ENCODE results near the gene BPIFB3.
"Not testable (repeated sequence)": the region's sequence is repeated elsewhere in the genome, so short reads cannot be mapped to it uniquely, and the experiment has no call there.

Gene BPIFB3

DNA sequence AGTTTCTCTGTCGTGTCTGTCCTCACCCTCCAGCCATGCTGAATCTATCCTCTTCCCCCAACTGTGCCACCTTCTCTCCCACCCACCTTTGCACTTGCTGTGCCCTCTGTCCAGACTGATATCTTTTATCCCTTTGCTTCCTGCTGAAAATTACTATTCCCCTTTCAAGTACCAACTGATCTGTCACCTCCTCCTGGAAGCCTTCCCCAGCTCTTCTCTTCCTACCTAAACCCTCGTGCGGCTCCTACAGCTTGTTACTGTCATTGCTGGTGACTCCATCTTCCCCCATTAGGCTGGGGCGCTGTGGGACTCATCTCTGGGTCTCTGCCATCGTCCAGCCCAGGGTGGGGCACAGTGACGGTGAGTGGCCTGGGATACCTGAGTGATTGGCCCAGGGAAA lies 21.1 kb upstream of the BPIFB3 start:
- H3K27me3 Mint-ChIP-seq: peaks cover 8 to 12% of the 10 kb centered on the region in 2 donors
- H3K4me3 Mint-ChIP-seq: no peak overlapping the region
- ATAC-seq (replicated peaks): no peak
- H3K4me1 Mint-ChIP-seq: no peaks in the 10 kb centered on the region
- peaks cover 6 to 7% of the 10 kb centered on the region in 2 donors for H3K9me3 Mint-ChIP-seq
- H3K36me3 Mint-ChIP-seq: peaks cover 0 to 3% of the 10 kb centered on the region in 2 donors
- no peak overlapping the region for H3K27ac Mint-ChIP-seq
- DNase-seq: no peak

DNA sequence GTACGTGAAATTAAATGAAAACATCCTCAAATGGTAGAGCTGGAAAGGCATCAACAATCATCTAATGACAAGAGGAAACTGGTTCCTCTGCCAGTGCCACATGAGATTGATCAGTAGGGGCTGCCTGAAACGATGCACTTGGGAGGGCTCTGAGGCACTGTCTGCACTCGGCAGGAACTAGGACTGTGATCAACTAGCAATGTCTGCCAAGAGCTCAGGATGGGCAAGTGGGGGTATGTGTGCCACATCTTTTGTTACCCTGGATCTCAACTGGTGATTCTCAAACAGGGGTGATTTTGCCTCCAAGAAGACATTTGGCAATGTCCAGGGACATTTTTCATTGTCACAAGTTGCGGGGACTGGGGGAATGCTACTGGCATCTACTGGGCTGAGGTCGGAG lies 20.3 kb upstream of the BPIFB3 start:
- no peak for ATAC-seq (replicated peaks)
- Mint-ChIP-seq H3K4me3 (no peak overlapping the region), H3K9me3 (peaks cover 7 to 9% of the 10 kb centered on the region in 2 donors), H3K4me1 (no peaks in the 10 kb centered on the region), H3K36me3 (peaks cover 0 to 3% of the 10 kb centered on the region in 2 donors), H3K27me3 (peaks cover 15 to 20% of the 10 kb centered on the region in 2 donors), H3K27ac (no peak overlapping the region)
- DNase-seq: no peak

- ATAC-seq (replicated peaks) (no peak), DNase-seq (no peak)
- H3K4me1 Mint-ChIP-seq: no peaks in the 10 kb centered on the region
- peaks cover 22 to 28% of the 10 kb centered on the region in 2 donors for H3K27me3 Mint-ChIP-seq
- no peak overlapping the region for H3K27ac Mint-ChIP-seq
- H3K36me3 Mint-ChIP-seq: peaks cover 0 to 3% of the 10 kb centered on the region in 2 donors
- H3K9me3 Mint-ChIP-seq: peaks cover 7 to 9% of the 10 kb centered on the region in 2 donors
- H3K4me3 Mint-ChIP-seq: no peak overlapping the region
Measured at GRCh38 chr20:33034115-33034514, 19.6 kb upstream of the BPIFB3 start.

- Mint-ChIP-seq H3K4me1 (no peaks in the 10 kb centered on the region), H3K4me3 (no peak overlapping the region), H3K27me3 (peaks cover 22 to 28% of the 10 kb centered on the region in 2 donors), H3K27ac (no peak overlapping the region), H3K9me3 (peaks cover 7 to 9% of the 10 kb centered on the region in 2 donors), H3K36me3 (peaks cover 0 to 3% of the 10 kb centered on the region in 2 donors)
- DNase-seq: no peak
- ATAC-seq (replicated peaks): no peak
Measured at GRCh38 chr20:33034901-33035492, 18.7 kb upstream of the BPIFB3 start.

- DNase-seq (no peak), ATAC-seq (replicated peaks) (no peak)
- Mint-ChIP-seq H3K27me3 (peaks cover 18 to 24% of the 10 kb centered on the region in 2 donors), H3K4me3 (no peak overlapping the region), H3K9me3 (peaks cover 7 to 9% of the 10 kb centered on the region in 2 donors), H3K27ac (no peak overlapping the region), H3K36me3 (peaks cover 0 to 3% of the 10 kb centered on the region in 2 donors), H3K4me1 (no peaks in the 10 kb centered on the region)
Measured at GRCh38 chr20:33037456-33037855, 16.2 kb upstream of the BPIFB3 start.

DNA sequence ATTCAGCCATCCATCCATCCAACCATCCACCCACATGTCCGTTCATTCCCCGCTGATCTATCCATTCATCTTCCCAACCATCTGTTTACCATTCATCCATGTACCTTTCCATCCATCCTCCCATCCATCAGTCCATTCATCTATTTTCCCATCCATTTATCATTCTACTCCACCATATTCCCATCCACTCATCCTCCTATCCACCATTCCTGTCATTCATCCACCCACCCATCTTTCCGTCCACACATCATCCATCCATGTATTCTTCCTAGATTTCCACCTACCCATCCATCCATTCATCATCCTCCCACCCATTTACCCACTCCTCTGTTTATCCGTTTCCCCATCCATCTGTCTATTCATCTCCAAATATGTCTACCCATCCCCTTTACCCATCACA lies 15.5 kb upstream of the BPIFB3 start:
- Mint-ChIP-seq H3K36me3 (no peaks in the 10 kb centered on the region), H3K27ac (no peak overlapping the region)

DNA sequence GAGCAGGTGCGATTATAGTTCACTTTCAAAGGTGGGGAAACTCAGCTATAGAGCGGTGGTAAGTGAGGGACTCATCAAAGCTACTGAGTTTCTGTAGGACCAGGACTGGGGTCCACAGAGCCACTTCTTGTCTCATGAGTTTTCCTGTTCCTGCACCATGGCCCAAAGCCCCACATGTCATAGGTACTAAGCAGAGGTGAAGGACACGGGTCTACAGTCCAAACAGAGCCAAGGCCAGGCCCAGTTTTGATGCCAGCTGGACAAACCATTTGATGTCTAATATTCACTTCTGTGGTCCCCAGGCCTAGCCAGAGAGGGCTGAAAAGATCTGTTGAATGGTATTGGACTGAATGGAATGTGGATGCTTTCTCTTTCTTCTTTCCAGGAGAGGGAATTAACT lies 11.3 kb upstream of the BPIFB3 start:
- H3K4me3 Mint-ChIP-seq: no peak overlapping the region
- H3K4me1 Mint-ChIP-seq: no peaks in the 10 kb centered on the region
- H3K36me3 Mint-ChIP-seq: no peaks in the 10 kb centered on the region
- DNase-seq (no peak), ATAC-seq (replicated peaks) (no peak)
- peaks cover 18 to 19% of the 10 kb centered on the region in 2 donors for H3K27me3 Mint-ChIP-seq
- peaks cover 11 to 15% of the 10 kb centered on the region in 2 donors for H3K9me3 Mint-ChIP-seq
- H3K27ac Mint-ChIP-seq: no peak overlapping the region

More for the DNA sequence above, 15.5 kb upstream of the BPIFB3 start:
- peaks cover 2 to 4% of the 10 kb centered on the region in 2 donors for H3K9me3 Mint-ChIP-seq
- peaks cover 14 to 17% of the 10 kb centered on the region in 2 donors for H3K27me3 Mint-ChIP-seq
- DNase-seq (no peak), ATAC-seq (replicated peaks) (no peak)
- H3K4me1 Mint-ChIP-seq: no peaks in the 10 kb centered on the region
- no peak overlapping the region for H3K4me3 Mint-ChIP-seq

DNA sequence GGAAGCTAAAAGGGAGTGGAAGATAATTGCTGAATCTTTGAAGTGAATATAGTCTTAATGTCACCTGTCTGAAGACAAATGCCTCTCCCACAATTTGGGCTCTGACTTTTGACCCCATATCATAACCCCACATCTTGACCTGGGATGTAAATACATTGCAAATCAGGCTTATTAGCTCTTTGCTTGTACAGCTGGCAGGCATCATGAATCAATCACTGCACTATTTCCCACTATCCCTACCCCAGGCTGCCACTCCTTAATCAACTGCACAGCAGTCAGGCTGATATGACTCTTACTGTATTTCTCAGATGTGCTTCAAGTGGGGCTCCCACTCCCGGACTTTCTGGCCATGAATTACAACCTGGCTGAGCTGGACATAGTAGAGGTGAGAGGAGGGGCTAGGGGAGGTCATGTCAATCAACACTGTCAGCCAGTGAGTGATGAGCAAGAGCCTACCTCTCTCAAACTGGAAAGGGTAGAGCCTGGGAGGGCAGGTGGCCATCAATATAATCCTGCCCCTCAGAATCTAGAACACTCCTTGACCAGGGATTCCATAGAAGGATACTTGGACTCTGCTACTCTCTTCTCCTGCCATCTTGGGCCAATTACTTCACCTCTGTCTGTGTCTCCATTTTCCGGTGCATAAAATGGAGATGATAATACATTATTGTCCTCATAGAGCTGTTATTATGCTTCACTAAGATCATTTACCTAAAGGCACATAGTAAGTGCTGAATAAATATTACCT lies 10.5 kb upstream of the BPIFB3 start:
- Mint-ChIP-seq H3K27me3 (peaks cover 14 to 16% of the 10 kb centered on the region in 2 donors), H3K9me3 (peaks cover 11 to 14% of the 10 kb centered on the region in 2 donors), H3K4me3 (no peak overlapping the region), H3K36me3 (no peaks in the 10 kb centered on the region), H3K27ac (no peak overlapping the region), H3K4me1 (no peaks in the 10 kb centered on the region)
- ATAC-seq (replicated peaks): no peak
- DNase-seq: no peak

GRCh38 chr20:33043731-33044181 lies 9.9 kb upstream of the BPIFB3 start:
- DNase-seq (no peak), ATAC-seq (replicated peaks) (no peak)
- Mint-ChIP-seq H3K27me3 (peaks cover 8 to 10% of the 10 kb centered on the region in 2 donors), H3K27ac (no peak overlapping the region), H3K4me3 (no peak overlapping the region), H3K4me1 (no peaks in the 10 kb centered on the region), H3K9me3 (peaks cover 11 to 12% of the 10 kb centered on the region in 2 donors), H3K36me3 (no peaks in the 10 kb centered on the region)

DNA sequence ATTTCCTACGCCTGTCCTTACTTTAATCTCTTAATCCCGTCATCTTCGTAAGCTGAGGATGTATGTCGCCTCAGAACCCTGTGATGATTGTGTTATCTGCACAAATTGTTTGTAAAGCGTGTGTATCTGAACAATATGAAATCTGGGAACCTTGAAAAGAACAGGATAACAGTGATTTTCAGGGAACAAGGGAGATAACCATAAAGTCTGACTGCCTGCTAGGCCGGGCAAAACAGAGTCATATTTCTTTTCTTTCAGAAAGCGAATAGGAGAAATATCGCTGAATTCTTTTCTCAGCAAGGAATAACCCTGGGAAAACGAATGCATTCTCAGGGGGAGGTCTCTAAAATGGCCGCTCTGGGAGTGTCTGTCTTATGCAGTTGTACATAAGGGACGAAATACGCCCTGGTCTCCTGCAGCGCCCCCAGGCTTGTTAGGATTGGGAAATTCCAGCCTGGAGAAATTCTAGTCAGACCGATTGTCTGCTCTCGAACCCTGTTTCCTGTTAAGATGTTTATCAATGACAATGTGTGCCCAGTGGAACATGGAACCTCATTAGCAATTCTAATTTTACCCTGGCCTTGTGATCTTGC lies 8.5 kb upstream of the BPIFB3 start:
- H3K9me3 Mint-ChIP-seq: peaks cover 11 to 12% of the 10 kb centered on the region in 2 donors
- not testable (repeated sequence) for ATAC-seq (replicated peaks); H3K27me3 Mint-ChIP-seq; H3K4me1 Mint-ChIP-seq; H3K4me3 Mint-ChIP-seq; DNase-seq; H3K36me3 Mint-ChIP-seq; H3K27ac Mint-ChIP-seq

GRCh38 chr20:33046412-33046811 lies 7.3 kb upstream of the BPIFB3 start:
- ATAC-seq (replicated peaks): no peak
- no peaks in the 10 kb centered on the region for H3K36me3 Mint-ChIP-seq
- H3K9me3 Mint-ChIP-seq: peaks cover 11 to 12% of the 10 kb centered on the region in 2 donors

DNA sequence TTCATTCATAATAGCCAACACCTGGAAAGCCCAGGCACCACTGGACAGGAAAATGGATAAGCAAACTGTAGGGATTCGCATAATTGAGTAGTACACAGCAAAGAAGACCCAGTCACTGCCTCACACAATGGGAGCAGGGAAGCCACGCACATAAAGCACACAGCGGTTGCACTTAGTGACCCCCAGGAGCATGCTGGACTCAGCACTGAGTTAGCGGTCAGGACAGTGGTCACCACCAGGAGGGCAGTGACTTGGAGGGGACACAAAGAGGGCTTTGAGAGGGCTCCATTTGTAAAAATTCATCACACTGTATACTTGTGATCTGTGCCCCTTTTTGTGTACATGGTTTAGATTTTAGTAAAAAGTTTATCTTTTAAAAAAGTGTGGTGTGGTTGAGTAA lies 2.4 kb upstream of the BPIFB3 start:
- no peaks in the 10 kb centered on the region for H3K36me3 Mint-ChIP-seq
- no peak for ATAC-seq (replicated peaks)
- DNase-seq: no peak
- no peak overlapping the region for H3K27ac Mint-ChIP-seq
- H3K4me3 Mint-ChIP-seq: no peak overlapping the region
- H3K27me3 Mint-ChIP-seq: peaks cover 5 to 6% of the 10 kb centered on the region in 2 donors
- H3K4me1 Mint-ChIP-seq: peaks cover 0 to 2% of the 10 kb centered on the region in 2 donors
- H3K9me3 Mint-ChIP-seq: peaks cover 3 to 5% of the 10 kb centered on the region in 2 donors

More at GRCh38 chr20:33046412-33046811, 7.3 kb upstream of the BPIFB3 start:
- peaks cover 5 to 6% of the 10 kb centered on the region in 2 donors for H3K27me3 Mint-ChIP-seq
- H3K27ac Mint-ChIP-seq: no peak overlapping the region
- H3K4me1 Mint-ChIP-seq: no peaks in the 10 kb centered on the region
- DNase-seq: no peak
- H3K4me3 Mint-ChIP-seq: no peak overlapping the region

- Mint-ChIP-seq H3K27me3 (no peaks in the 10 kb centered on the region), H3K4me3 (no peak overlapping the region), H3K4me1 (peaks cover 0 to 2% of the 10 kb centered on the region in 2 donors), H3K9me3 (peaks cover 0 to 2% of the 10 kb centered on the region in 2 donors), H3K27ac (no peak overlapping the region), H3K36me3 (no peaks in the 10 kb centered on the region)
- DNase-seq: no peak
- ATAC-seq (replicated peaks): no peak
Measured at GRCh38 chr20:33054381-33054780, 678 bp downstream of the BPIFB3 start.

GRCh38 chr20:33054791-33055190 lies 1.1 kb downstream of the BPIFB3 start:
- ATAC-seq (replicated peaks) (no peak), DNase-seq (no peak)
- Mint-ChIP-seq H3K36me3 (no peaks in the 10 kb centered on the region), H3K4me3 (no peak overlapping the region), H3K27ac (no peak overlapping the region), H3K27me3 (no peaks in the 10 kb centered on the region), H3K4me1 (peaks cover 0 to 2% of the 10 kb centered on the region in 2 donors), H3K9me3 (peaks cover 0 to 2% of the 10 kb centered on the region in 2 donors)

Measured in stimulated activated naive B cell treated with anti-CD40 and anti-IgM and Interleukin-4, amounts not matched to agents 10 μg/mL and 1 μg/mL and 100 μg/mL, for 72 hours (primary cell).